GM12878 (cell line): ENCODE data around the gene NOL8. TPM values are rescaled to one million over a fixed set of nuclear protein-coding genes. Genes with fewer than 3 reads are reported as not detected.

Experiments used
- ATAC-seq: fragments of 200-7000 bp; cut with Tn5 transposase; 3 replicates; pipeline ENCODE4 v1.9.1; 2020; ENCODE audit warnings: mild to moderate bottlenecking, moderate library complexity
- BruUV-seq: library from RNA; stranded (reverse); fragments of 400-500 nt; replicated peaks from 2 replicates; lab custom pipeline; 2021; lab: Mats Ljungman, UMichigan
- CTCF ChIA-PET: fragments of 300-600 bp; sonication (Branson Sonifier 250); formaldehyde crosslinking; extraction: SDS; loops from one replicate; lab custom pipeline; 2021; ENCODE audit warnings: inconsistent platforms; lab: Yijun Ruan, JAX
- POLR2A ChIA-PET: fragments of 350-600 bp; formaldehyde crosslinking; extraction: SDS; loops from one replicate; lab custom pipeline; 2021; ENCODE audit warnings: inconsistent platforms; lab: Charles Lee
- RAD21 ChIA-PET: fragments of 300-600 bp; sonication (Branson Sonifier 250); formaldehyde crosslinking; loops from one replicate; lab custom pipeline; 2023; ENCODE audit warnings: antibody characterized with exemption; ENCODE audit not compliant: unreplicated experiment; lab: Charles Lee
- SMC1A ChIA-PET: fragments of 300-600 bp; sonication (Branson Sonifier 250); formaldehyde crosslinking; loops from one replicate; lab custom pipeline; 2023; ENCODE audit not compliant: unreplicated experiment, uncharacterized antibody; lab: Charles Lee
- DNase-seq: peaks from one replicate; pipeline ENCODE4 v3.0.0-alpha.2; 2011; ENCODE audit warnings: low read depth, low spot score
- FAIRE-seq: peaks from 3 replicates; lab custom pipeline; 2011; peaks lifted over from hg19 to GRCh38; lab: Jason Lieb, UNC
- H2AFZ ChIP-seq: 2 replicates; pipeline ENCODE4 v1.6.0; 2011; ENCODE audit warnings: low read depth, low read length, control low read depth; ENCODE audit not compliant: control insufficient read depth
- H3K27ac ChIP-seq: 2 replicates; pipeline ENCODE4 v1.5.1; 2011; ENCODE audit warnings: control low read depth; ENCODE audit not compliant: control insufficient read depth, insufficient read depth
- H3K27me3 ChIP-seq, 2 experiments: replicated peaks in 1 of 2; 2 replicates each; pipeline versions ENCODE4 v1.6.0 to v1.6.1; 2011; ENCODE audit warnings: low read length in 1 of 2; ENCODE audit not compliant: control insufficient read depth in 2 of 2, insufficient read depth in 2 of 2
- H3K36me3 ChIP-seq, 2 experiments: 2 replicates each; pipeline ENCODE4 v1.5.1; 2011; ENCODE audit warnings: low read length in 1 of 2; ENCODE audit not compliant: control insufficient read depth in 2 of 2, insufficient read depth in 2 of 2
- H3K4me1 ChIP-seq: 2 replicates; pipeline ENCODE4 v1.6.1; 2011; ENCODE audit warnings: mild to moderate bottlenecking, low read length, moderate library complexity, mixed read lengths; ENCODE audit not compliant: control insufficient read depth, insufficient read depth
- H3K4me2 ChIP-seq: 2 replicates; pipeline ENCODE4 v1.6.0; 2011; ENCODE audit warnings: control low read depth; ENCODE audit not compliant: control insufficient read depth, insufficient read depth
- H3K4me3 ChIP-seq: fragments of 200-600 bp; sonication (generic); 2 replicates; pipeline ENCODE4 v1.5.1; 2016
- H3K79me2 ChIP-seq: 2 replicates; pipeline ENCODE4 v1.6.0; 2011; ENCODE audit warnings: low read length; ENCODE audit not compliant: control insufficient read depth, insufficient read depth
- H3K9ac ChIP-seq: 2 replicates; pipeline ENCODE4 v1.8.0; 2011; ENCODE audit warnings: low read length, control low read depth, mixed read lengths; ENCODE audit not compliant: control insufficient read depth, insufficient read depth
- H3K9me3 ChIP-seq: replicated peaks from 3 replicates; pipeline ENCODE4 v1.5.1; 2011; ENCODE audit warnings: mild to moderate bottlenecking, low read length; ENCODE audit not compliant: control insufficient read depth, insufficient read depth
- H4K20me1 ChIP-seq: 2 replicates; pipeline ENCODE4 v1.6.0; 2011; ENCODE audit not compliant: control insufficient read depth, insufficient read depth
- CHD2 ChIP-seq: IDR thresholded peaks from 2 replicates; pipeline ENCODE4 v1.6.1; 2011; ENCODE audit warnings: low read depth, low read length, improper control_type of control experiment, borderline replicate concordance
- EP300 ChIP-seq, 2 experiments: fragments of 150-350 bp in 1 of 2; IDR thresholded peaks; 2 replicates each; pipeline ENCODE4 v1.6.1; 2011 to 2012; ENCODE audit warnings: low read depth in 2 of 2, low read length in 2 of 2, borderline replicate concordance in 1 of 2, improper control_type of control experiment in 1 of 2, inconsistent platforms in 1 of 2; ENCODE audit not compliant: control insufficient read depth in 1 of 2
- ESRRA ChIP-seq: IDR thresholded peaks from 2 replicates; pipeline ENCODE4 v1.6.1; 2012; ENCODE audit warnings: mild to moderate bottlenecking, low read length, improper control_type of control experiment
- KLF5 ChIP-seq: fragments of 450-650 bp; IDR thresholded peaks from 2 replicates; pipeline ENCODE4 v1.6.1; 2014; ENCODE audit warnings: mild to moderate bottlenecking; ENCODE audit not compliant: partially characterized antibody
- MAX ChIP-seq: IDR thresholded peaks from 2 replicates; pipeline ENCODE4 v1.6.1; 2012; ENCODE audit warnings: low read depth, low read length, improper control_type of control experiment
- MEF2A ChIP-seq: IDR thresholded peaks from 2 replicates; pipeline ENCODE4 v1.6.1; 2011; ENCODE audit warnings: low read depth, mild to moderate bottlenecking, low read length, moderate library complexity; ENCODE audit not compliant: insufficient read depth
- MTA3 ChIP-seq: IDR thresholded peaks from 2 replicates; pipeline ENCODE4 v1.6.1; 2012; ENCODE audit warnings: low read length, inconsistent platforms, borderline replicate concordance
- NR2C1 ChIP-seq: fragments of 450-650 bp; IDR thresholded peaks from 2 replicates; pipeline ENCODE4 v1.6.1; 2017; ENCODE audit warnings: antibody characterized with exemption, mild to moderate bottlenecking, moderate library complexity
- NRF1 ChIP-seq: conservative IDR thresholded peaks from 2 replicates; pipeline ENCODE4 v1.6.1; 2011; ENCODE audit warnings: mild to moderate bottlenecking, low read depth, low read length, improper control_type of control experiment
- RAD51 ChIP-seq: fragments of 450-650 bp; IDR thresholded peaks from 2 replicates; pipeline ENCODE4 v1.6.1; 2016; ENCODE audit warnings: moderate library complexity, mild to moderate bottlenecking, inconsistent platforms
- RFX5 ChIP-seq: IDR thresholded peaks from 2 replicates; pipeline ENCODE4 v1.6.1; 2011; ENCODE audit warnings: low read depth, low read length, improper control_type of control experiment
- SUPT20H ChIP-seq: IDR thresholded peaks from 2 replicates; pipeline ENCODE4 v1.6.1; 2011; ENCODE audit warnings: low read depth, mild to moderate bottlenecking, low read length, moderate library complexity, borderline replicate concordance; ENCODE audit not compliant: control insufficient read depth
- SUZ12 ChIP-seq: fragments of 200-600 bp; sonication (generic); IDR thresholded peaks from one replicate; pipeline ENCODE4 v1.6.1; 2018; ENCODE audit warnings: antibody characterized with exemption, mild to moderate bottlenecking; ENCODE audit not compliant: unreplicated experiment
- WRNIP1 ChIP-seq: IDR thresholded peaks from 2 replicates; pipeline ENCODE4 v1.6.1; 2011; ENCODE audit warnings: low read depth, low read length, improper control_type of control experiment, borderline replicate concordance
- ZBTB4 ChIP-seq: fragments of 450-650 bp; formaldehyde crosslinking; IDR thresholded peaks from 2 replicates; pipeline ENCODE4 v1.4.0; 2022; ENCODE audit warnings: mild to moderate bottlenecking, moderate library complexity
- ZNF24 ChIP-seq: fragments of 450-650 bp; IDR thresholded peaks from 2 replicates; pipeline ENCODE4 v1.6.1; 2017; ENCODE audit warnings: antibody characterized with exemption, mild to moderate bottlenecking
- ZNF622 ChIP-seq: fragments of 450-650 bp; IDR thresholded peaks from 2 replicates; pipeline ENCODE4 v1.6.1; 2017; ENCODE audit warnings: mild to moderate bottlenecking, inconsistent platforms
- WGBS: methylation state at CpG from one replicate; pipeline ENCODE4 v1.1.6; 2016; ENCODE audit warnings: low lambda C conversion rate; ENCODE audit not compliant: insufficient replicate concordance, insufficient coverage; ENCODE audit errors: missing lambda C conversion rate; 5-methylcytosine and 5-hydroxymethylcytosine counted together
- in situ Hi-C: fragments of 300-500 bp; cut with MboI; formaldehyde crosslinking; loops from 9 replicates; pipeline ENCODE4 v1.14.3; 2018; ENCODE audit warnings: mixed read lengths
- intact Hi-C: fragments of 100-400 bp; cut with micrococcal nuclease; formaldehyde crosslinking; loops from one replicate; pipeline ENCODE4 v1.14.2; 2022; ENCODE audit not compliant: unreplicated experiment
- polyA plus RNA-seq, 11 experiments: library from polyadenylated mRNA; depleted of rRNA in 4 of 11; unstranded in 6 of 11; stranded (reverse) in 5 of 11; fragments of >200 nt; fragmentation: Nextera tagmentation in 4 of 11; fragmentation: Illumina TruSeq in 1 of 11; extraction: Ambion mirVana in 4 of 11; extraction: Trizol in 1 of 11; gene quantifications; 1 replicate in 1 of 11; 2 replicates in 10 of 11; pipeline versions ENCODE4 v1.2.1 to v1.2.3, GENCODE V29; 2011 to 2016; ENCODE audit warnings: inconsistent platforms in 2 of 11, missing spikeins in 2 of 11, low read depth in 1 of 11
- total RNA-seq, 4 experiments: library from RNA; depleted of rRNA in 3 of 4; stranded (reverse); fragments of >200 nt in 3 of 4; fragmentation: Illumina TruSeq in 1 of 4; extraction: Trizol in 1 of 4; gene quantifications; 2 replicates each; pipeline versions ENCODE4 v1.2.1 to v1.2.3, GENCODE V29; 2013 to 2021

Gene NOL8
- total and polyA plus RNA-seq, 10 of the 15 experiments (the other 5 are each of a cell fraction or from before 2014, with no cell fraction given) = 33.6 to 58.6 (median 49.2) TPM

GRCh38 chr9:92345582-92345981, 20.4 kb upstream of the NOL8 start (continued):
- TF ChIP-seq NR2C1 = no peak
- no peak for TF ChIP-seq NRF1
- no peak for TF ChIP-seq CHD2
- no peak for TF ChIP-seq ESRRA
- no peak for TF ChIP-seq ZBTB4 (CRISPR knock-in tag)
- no peak for TF ChIP-seq ZNF24

GRCh38 chr9:92342825-92343488, 17.8 kb upstream of the NOL8 start:
- POLR2A ChIA-PET = no interaction called here
- FAIRE-seq (no peak), ATAC-seq (no peak), DNase-seq (no peak)
- Histone ChIP-seq H3K36me3 (peaks cover 4 to 20% of the 10 kb centered on the region in 2 experiments), H3K4me3 (no peak overlapping the region), H2AFZ (no peak overlapping the region), H3K4me1 (no peaks in the 10 kb centered on the region), H3K27ac (no peak overlapping the region), H3K9ac (no peak overlapping the region), H4K20me1 (no peaks in the 10 kb centered on the region), H3K79me2 (no peaks in the 10 kb centered on the region), H3K9me3 (peaks cover 6% of the 10 kb centered on the region; the same call in 1 of the 3 replicates), H3K27me3 (no peaks in the 10 kb centered on the region), H3K4me2 (no peak overlapping the region)
- RAD21 ChIA-PET = no interaction called here
- BruUV-seq = no TSS peak
- intact Hi-C loops = no loop called here
- CTCF ChIA-PET = interaction anchor here (0.6 to 1.2 kb wide), 3 partner anchors 95 to 291 kb away, joined by 3 read pairs; no protein-coding TSS in a partner anchor
- in situ Hi-C loops = no loop called here
- WGBS = 82% methylated on average over 1 of the region's 1 CpG
- SMC1A ChIA-PET = interaction anchor here (0.8 to 1.6 kb wide), 2 partner anchors 16 to 96 kb away, joined by 3 to 5 read pairs; no protein-coding TSS in a partner anchor
- TF ChIP-seq MAX (no peak), MEF2A (no peak), SUZ12 (no peak), SUPT20H (no peak), RFX5 (no peak), ZNF622 (no peak), ZNF24 (no peak), KLF5 (no peak), RAD51 (no peak), NRF1 (no peak), WRNIP1 (no peak), MTA3 (no peak), EP300 (IDR thresholded peaks at IDR 0.05; ENCODE audit: borderline replicate concordance in 1 of 2, control insufficient read depth in 1 of 2, low read depth in 2 of 2, low read length in 2 of 2) (no peak)
